LNCaP clone FGC (cell line): ENCODE measurements around the gene TMEM114.

Experiments used
- DNase-seq: peaks from one replicate; pipeline ENCODE4 v3.0.0-alpha.2; 2011; ENCODE audit warnings: low read depth
- H3K4me3 ChIP-seq: 2 replicates; pipeline ENCODE4 v1.5.1; 2011; ENCODE audit warnings: mild to moderate bottlenecking, low read depth, low read length, control low read depth
- CTCF ChIP-seq: IDR thresholded peaks from 2 replicates; pipeline ENCODE4 v1.5.1; 2012; ENCODE audit warnings: mild to moderate bottlenecking; ENCODE audit not compliant: control insufficient read depth, insufficient read depth; ENCODE audit errors: extremely low read depth

Gene TMEM114

GRCh38 chr16:8630255-8630953 lies 40.1 kb upstream of the TMEM114 start:
- DNase-seq = no peak
- no peak overlapping the region for H3K4me3 ChIP-seq
- TF ChIP-seq CTCF = no peak

GRCh38 chr16:8628981-8629725 lies 38.8 kb upstream of the TMEM114 start:
- no peak overlapping the region for H3K4me3 ChIP-seq
- no peak for TF ChIP-seq CTCF
- no peak for DNase-seq

- no peak for TF ChIP-seq CTCF
- no peak for DNase-seq
- no peak overlapping the region for H3K4me3 ChIP-seq
Observed at GRCh38 chr16:8627456-8627855, 37.1 kb upstream of the TMEM114 start.

GRCh38 chr16:8626946-8627345 lies 36.6 kb upstream of the TMEM114 start:
- no peak for TF ChIP-seq CTCF
- DNase-seq = no peak
- no peak overlapping the region for H3K4me3 ChIP-seq

- no peak overlapping the region for H3K4me3 ChIP-seq
- no peak for TF ChIP-seq CTCF
- no peak for DNase-seq
Observed at GRCh38 chr16:8625491-8626087, 35.3 kb upstream of the TMEM114 start.

GRCh38 chr16:8623634-8624033 lies 33.3 kb upstream of the TMEM114 start:
- no peak for DNase-seq
- no peak for TF ChIP-seq CTCF
- no peak overlapping the region for H3K4me3 ChIP-seq
